ENCODE data around the gene ADAM20. TPM values are rescaled to one million over a fixed set of nuclear protein-coding genes. Genes with fewer than 3 reads are reported as not detected.
"Not testable (repeated sequence)": the region's sequence is repeated elsewhere in the genome, so short reads cannot be mapped to it uniquely, and the experiment has no call there.

ADAM20 gene
- 0.17 and 0.32 TPM in 2 replicates for total RNA-seq (2014; rRNA removed; shearing (Covaris generic))
- not detected in 2 replicates for polyA plus RNA-seq (2014; cell fraction: nucleus; rRNA removed)

DNA sequence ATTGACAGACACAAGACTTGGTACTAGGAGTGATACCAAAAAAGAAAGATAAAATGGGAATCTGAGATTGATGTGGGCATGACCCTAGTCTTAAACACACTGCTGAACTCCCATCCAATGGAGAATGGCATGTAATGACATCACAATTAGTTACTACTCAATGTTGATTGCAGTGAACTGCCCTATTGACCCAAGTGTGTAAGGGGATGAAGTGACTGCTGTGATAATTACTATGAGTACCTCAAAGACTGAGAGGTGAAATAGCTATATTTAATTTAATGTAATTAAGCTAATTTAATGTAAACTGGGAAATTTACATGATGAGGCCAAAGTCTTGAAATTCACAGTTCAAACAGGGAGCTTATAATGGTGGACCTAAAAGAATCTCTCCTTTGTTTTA is at the start of gene ADAM20:
ADAM20 (minus strand) TSS at position 101 of the 400 bp plus-strand sequence. CDS start 10,247 bp downstream, outside the sequence.
- DNase-seq (ENCODE audit: extremely low read depth, low read depth): no peak

DNA sequence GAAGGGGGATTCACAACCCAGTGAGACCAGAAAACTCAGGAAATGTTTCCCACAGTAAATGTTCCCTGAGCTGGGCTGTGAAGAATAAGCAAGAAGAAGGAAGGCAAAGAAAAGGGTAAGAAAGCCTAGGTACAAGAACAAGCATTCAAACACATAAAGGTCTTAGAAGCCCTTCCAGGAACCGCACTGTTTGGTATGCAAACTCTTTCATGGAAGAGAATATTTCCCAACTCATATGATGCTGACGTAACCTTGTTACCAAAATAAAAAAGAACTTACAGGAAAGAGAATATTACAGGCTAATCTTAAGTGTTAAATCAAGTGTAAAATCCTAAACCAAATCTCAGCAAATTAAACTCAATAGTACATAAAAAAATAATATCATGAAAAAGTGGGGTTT is 42.1 kb upstream of the ADAM20 start:
- DNase-seq (ENCODE audit: extremely low read depth, low read depth): no peak

DNA sequence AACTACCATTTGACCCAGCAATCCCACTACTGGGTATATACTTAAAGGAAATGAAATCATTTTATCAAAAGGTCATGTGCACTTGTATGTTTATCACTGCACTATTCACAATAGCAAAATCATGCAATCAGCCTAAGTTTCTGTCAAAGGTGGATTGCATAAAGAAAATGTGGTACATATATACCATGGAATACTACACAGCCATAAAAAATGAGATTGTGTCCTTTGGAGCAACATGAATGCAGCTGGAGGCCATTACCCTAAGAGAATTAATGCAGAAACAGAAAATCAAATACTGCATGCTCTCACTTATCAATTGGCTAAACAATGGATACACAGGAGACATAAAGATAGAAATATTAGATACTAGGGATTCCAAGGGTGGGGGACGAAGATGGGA is 38.2 kb upstream of the ADAM20 start:
- no peak for DNase-seq (ENCODE audit: extremely low read depth, low read depth)

DNA sequence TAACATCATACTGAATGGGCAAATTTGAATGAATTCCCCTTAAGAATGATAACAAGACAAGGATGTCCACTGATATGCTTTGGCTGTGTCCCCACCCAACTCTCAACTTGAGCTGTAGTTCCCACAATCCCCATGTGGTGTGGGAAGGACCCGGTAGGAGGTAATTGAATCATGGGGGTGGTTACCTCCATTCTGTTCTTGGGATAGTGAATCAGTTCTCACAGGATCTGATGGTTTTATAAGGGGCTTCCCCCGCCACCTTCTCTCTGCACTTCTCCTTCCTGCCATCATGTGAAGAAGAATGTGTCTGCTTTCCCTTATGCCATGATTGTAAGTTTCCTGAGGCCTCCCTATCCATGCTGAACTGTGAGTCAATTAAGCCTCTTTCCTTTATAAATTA is 36.3 kb upstream of the ADAM20 start:
- DNase-seq (ENCODE audit: extremely low read depth, low read depth): no peak

DNA sequence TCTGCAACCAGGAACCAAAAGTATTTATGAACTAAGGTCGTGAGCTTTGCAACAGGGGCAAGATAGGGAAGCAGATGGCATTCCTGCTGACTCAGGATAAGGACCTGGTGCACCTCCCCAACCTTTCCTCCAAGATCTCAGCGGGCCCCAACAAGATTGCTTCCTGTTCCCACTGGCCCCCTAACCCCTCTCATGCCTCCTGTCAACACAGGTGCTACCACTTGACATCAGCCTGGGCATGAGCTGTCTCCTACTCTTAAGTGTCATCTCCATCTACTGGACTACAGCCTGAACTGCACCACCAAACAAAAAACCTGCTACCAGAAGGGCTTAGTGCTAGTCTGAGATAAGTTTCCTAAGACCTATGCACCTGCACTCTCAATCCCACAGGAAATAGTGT is 33.0 kb upstream of the ADAM20 start:
- DNase-seq (ENCODE audit: extremely low read depth, low read depth): no peak

DNA sequence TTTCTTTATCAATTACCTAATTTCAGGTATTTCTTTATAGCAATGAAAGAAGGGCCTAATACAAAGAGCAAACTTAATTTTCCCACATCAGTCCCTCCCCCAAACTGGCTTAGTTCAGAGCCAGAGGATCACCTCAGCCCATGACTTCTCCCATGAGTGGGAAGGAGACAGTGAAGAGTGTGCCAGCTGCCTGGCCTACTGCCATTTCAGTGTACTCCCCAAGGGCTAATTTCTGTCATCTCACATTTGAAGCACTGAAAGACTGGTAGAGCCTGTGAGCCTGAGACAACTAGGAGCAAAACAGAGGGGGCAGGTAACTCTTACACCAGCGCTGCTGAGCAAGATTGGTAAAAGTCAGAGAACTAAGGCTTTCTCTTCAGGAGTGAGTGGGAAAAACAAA is 29.1 kb upstream of the ADAM20 start:
- DNase-seq (ENCODE audit: extremely low read depth, low read depth): no peak

DNA sequence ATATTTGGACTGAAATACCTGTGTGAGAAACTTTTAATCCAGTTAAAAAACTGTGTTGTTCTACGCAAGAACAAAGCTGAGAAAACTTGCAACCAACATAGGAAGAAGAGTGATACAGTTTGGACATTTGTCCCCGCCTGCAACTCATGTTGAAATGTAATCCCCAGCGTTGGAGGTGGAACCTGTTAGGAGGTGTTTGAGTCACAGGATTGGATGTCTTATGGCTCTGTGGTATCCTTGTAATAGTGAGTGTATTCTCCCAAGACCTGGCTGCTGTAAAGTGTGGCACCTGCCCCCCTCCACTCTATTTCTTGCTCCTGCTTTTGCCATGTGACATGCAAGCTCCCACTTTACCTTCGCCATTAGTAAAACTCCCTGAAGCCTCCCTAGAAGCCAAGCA is 28.6 kb upstream of the ADAM20 start:
- DNase-seq (ENCODE audit: extremely low read depth, low read depth): no peak

DNA sequence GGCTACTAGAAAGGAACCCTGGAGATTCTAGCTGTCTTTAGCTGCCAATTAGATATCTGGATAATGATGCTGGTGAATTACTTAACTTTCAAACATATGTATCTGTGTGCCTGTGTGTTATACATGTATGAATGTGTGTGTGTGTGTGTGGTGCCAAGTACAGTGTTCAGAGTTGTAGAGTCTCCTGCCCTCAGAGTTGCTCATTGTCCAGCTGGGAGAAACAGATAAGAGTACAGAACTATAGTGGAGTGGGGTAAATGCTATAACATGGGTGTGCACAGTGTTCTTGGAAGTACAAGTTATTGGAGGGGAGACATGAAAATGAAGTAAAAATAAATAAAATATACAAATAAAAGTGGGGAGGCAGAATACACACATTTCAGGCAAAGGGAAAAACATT is 23.6 kb upstream of the ADAM20 start:
- DNase-seq (ENCODE audit: extremely low read depth, low read depth): no peak

DNA sequence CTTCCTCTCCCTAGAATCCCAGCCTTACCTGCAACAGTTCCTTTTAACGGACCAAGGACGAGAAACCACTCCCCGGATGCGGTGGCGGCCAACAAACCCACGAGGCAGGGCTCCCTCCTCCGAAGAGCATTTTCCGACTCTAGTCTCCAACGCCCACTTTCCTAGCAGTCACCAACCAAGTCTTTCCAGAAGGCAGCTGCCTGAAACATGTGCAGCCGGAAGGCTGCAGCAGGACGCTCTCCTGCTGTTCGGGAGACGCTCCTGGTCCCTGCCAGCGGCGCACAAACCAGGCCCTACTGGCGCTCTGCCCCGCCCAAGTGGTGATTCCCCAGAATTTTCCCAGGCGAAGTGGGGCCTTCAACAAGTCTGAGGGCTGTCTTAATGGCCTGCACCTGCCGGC is 21.1 kb upstream of the ADAM20 start:
- no peak for DNase-seq (ENCODE audit: extremely low read depth, low read depth)

DNA sequence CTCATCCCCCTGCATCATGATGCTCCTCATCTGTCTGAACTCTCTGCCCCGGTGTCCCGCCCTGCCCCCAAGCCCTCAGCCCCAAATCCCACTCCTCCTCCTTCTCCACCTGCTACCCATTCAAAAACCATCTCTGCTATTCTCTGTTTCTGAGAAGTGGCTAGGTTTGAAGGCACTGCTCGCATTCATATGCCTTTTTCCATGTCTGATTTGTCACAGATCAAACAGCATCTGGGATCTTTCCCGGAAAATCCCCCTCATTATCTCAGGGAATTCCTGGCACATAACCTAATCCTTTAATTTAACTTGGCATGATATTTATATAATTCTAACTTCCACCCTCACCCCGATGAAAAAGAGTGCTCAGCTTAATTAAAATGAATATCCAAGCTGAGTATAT is 3.3 kb upstream of the ADAM20 start:
- DNase-seq (ENCODE audit: extremely low read depth, low read depth): no peak

DNA sequence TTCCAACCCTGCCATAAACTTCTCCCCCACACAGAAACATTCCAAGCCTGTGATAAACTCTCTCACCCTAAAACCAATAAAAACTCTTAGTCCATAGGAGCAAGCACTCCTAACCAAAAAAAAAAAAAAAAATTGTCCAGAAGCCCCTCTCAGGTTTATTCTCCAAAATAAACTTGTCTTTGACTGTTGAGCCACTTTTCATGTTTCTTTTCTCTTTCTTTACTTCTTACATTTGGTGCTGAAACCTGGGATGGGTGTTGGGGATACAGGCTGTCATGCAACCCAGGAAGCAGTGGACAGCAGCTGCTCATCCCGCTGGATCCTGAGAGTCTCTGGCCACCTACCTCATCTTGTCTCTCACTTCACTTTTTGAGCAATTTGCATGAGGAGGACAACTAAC is 2.0 kb upstream of the ADAM20 start:
- DNase-seq (ENCODE audit: extremely low read depth, low read depth): no peak

DNA sequence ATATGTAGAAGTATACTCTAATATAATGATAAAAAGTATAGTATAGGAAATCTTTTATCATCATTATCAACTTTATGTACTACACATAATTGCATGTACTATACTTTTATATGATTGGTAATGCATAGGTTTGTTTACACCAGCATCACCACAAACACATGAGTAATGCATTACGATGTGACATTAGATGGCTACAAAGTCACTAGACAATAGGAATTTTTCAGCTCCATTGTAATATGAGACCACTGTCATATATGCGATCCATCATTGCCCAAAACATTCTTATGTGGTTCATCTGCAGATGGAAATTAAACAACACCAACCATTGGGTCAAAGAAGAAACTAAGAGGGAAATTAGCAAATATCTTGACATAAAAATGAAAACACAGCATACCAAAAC is 4.4 kb downstream of the ADAM20 start:
- no peak for DNase-seq (ENCODE audit: extremely low read depth, low read depth)

DNA sequence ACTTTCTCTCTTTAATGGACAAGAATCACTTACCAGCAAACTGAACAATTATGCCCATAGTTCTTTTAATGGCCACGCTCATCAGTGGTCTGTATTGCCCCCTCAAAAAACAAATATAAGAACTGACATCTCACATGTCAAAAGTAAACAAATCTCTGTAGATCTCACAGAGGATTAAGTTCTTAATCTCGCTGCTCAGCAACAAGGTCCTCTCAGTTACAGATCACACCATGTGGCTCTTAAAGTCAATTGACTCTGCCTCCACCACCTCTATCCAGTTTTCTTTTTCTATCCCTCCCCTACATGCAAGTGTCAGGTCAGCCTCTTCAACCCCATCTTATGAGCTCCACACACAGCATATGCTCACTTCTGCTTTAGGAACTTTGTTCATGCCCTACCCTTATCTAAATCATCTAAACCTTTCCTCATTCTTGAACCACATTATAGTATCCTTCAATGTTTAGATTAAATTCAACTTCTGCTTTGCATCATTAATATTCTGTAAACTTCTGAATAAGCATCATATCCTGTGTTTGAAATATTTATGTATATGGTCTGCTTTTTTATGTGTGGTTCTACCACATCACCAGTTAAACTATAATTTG is 7.2 kb downstream of the ADAM20 start:
- no peak for DNase-seq (ENCODE audit: extremely low read depth, low read depth)

DNA sequence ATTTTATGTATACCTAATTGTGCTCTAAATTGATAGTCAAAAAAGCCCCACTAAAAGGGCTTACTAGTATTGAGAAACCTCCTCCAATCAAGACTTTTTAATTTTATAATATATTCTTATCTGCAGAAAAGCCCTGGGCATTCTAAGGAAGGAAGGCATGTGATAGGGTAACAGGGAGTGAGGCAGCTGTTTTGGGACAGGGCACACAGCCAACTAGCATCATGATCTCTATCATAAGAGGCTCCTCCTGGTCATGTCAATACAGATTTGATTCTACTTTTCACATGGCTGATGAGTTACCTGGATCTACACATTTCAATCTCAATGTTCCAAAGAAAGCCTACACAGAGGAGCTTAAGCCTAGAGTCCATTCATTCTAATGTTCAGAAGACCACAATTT is 9.1 kb downstream of the ADAM20 start:
- no peak for DNase-seq (ENCODE audit: extremely low read depth, low read depth)

DNA sequence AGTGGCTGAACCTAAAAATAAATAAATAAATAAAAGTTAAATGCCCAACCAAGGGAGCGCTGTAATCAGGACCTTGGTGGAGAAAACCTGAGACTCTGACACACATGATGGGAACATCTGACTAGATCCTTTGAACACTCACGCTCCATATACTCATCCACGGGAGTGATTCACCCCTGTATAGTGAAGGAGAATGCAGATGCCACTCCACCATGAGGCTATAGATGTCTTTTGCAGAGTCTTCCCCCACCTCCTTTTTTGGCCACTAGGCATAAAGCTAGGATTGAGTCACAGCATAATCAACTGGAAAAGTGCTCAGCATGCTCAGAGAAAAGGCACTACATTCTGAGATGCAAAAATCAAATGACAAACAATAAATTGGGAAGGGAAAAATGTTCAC is 19.0 kb downstream of the ADAM20 start:
- no peak for DNase-seq (ENCODE audit: extremely low read depth, low read depth)

DNA sequence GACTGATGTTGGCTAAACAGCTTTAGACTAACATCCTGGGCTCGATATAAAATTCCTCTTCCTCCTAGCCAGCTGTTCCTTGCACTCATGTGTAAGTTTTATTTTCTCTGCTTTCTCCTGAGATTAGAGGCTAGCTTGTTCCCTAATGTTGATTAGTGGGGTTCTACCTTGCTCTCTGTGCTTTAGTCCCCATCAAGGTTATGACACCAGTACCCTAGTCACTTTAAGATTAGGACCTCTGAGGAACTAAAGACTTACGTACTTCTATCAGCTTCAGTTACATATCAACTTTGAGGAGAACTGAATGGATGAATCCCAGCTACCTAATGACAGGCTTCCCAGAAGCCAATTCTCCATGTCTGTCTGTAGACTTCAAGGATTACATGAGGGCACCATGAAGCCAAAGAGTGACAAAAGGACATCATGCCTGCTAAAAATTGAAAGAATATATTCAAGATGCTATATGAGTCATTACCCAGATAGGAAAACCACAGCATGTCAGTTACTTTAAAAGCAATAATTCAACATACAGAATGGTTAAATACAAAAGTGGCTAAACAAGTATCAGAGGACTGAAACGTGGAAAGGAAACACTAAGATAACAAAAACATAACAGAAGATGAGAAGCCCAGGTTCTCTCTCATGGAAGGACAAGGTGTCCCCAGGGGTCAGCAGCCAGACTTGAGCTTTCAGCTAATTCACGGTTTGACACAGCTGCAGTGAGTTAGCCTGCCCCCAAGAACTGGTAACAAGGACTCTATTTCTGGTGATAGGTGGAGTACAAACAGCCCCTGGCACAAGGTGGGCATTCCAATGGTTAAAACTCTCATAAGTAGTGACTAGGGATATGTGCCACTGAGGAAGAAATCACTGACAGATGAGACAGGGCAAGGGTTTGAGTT is 20.4 kb downstream of the ADAM20 start:
- DNase-seq (ENCODE audit: extremely low read depth, low read depth): no peak

DNA sequence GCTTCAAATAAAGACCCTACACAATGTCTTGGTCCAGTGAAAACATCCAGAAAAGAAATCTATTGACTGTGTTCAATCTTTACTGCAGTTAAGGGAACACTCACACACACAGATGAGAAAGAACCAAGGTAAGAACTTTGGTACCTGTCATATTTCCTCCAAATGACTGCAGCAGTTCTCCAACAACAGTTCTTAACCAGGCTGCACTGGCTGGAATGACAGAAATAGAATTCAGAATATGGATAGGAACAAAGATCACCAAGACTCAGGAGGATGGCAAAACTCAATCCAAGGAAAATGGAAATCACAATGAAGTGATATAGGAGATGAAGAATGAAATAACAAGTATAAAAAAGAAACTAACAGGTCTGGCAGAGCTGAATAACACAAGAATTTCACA is 36.6 kb downstream of the ADAM20 start:
- no peak for DNase-seq (ENCODE audit: extremely low read depth, low read depth)

DNA sequence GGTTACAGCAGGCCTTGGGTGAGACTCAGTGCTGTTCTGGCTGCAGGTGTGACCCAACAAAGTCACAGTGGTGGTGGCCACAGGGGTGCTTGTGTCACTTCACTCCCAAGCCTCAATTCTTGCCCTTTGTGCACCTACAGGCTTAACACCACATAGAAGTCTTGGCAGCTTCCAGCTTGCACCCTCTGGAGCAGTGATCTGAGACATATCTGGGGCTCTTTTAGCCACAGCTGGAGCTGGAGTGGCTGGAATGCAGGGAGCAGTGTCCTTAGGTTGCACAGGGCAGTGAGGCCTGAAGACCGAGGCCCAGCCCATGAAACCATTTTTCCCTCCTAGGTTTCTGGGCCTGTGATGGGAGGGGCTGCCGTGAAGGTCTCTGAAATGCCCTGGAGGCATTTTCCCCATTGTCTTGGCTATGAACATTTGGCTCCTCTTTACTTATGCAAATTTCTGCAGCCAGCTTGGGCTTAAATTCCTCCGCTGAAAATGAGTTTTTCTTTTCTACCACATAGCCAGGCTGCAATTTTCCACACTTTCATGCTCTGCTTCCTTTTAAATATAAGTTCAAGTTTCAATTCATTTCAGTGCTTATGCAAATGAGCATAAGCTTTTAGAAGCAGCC is 45.1 kb downstream of the ADAM20 start:
- no peak for DNase-seq (ENCODE audit: extremely low read depth, low read depth)

DNA sequence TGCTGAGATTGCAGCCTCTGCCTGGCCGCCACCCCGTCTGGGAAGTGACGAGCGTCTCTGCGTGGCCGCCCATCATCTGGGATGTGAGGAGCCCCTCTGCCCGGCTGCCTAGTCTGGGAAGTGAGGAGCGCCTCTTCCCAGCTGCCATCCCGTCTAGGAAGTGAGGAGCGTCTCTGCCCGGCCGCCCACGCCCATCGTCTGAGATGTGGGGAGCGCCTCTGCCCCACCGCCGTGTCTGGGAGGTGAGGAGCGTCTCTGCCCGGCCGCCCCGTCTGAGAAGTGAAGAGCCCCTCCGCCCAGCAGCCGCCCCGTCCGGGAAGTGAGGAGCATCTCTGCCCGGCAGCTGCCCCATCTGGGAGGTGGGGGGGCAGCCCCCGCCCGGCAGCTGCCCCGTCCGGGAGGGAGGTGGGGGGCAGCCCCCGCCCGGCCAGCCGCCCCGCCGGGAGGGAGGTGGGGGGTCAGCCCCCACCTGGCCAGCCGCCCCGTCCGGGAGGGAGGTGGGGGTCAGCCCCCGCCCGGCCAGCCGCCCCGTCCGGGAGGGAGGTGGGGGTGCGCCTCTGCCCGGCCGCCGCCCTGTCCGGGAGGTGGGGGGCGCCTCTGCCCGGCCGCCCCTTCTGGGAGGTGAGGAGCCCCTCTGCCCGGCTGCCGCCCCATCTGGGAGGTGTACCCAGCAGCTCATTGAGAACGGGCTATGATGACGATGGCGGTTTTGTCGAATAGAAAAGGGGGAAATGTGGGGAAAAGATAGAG is 57.3 kb downstream of the ADAM20 start:
- DNase-seq (ENCODE audit: extremely low read depth, low read depth): not testable (repeated sequence)

DNA sequence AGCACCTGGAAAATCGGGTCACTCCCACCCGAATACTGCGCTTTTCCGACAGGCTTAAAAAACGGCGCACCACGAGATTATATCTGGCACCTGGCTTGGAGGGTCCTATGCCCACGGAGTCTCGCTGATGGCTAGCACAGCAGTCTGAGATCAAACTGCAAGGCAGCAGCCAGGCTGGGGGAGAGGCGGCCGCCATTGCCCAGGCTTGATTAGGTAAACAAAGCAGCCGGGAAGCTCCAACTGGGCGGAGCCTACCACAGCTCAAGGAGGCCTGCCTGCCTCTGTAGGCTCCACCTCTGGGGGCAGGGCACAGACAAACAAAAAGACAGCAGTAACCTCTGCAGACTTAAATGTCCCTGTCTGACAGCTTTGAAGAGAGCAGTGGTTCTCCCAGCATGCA is 59.3 kb downstream of the ADAM20 start:
- not testable (repeated sequence) for DNase-seq (ENCODE audit: extremely low read depth, low read depth)

DNA sequence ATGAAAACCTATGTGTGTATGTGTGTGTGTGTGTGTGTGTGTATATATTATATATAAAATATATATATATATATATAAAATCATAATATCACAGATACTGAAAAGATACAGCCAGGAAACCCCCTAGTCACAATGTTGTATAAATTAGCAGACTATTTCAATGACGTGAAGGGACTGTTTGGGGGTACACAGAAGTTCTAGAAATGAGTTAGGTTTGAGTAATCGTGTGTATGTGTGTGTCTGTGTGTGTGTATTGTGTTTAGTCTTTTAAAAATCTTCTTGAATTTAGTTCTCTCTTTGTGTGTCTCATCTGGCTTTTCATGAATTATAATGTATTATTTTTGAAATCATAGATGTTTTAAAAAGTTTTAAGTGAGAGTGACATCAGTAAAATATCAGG is 61.0 kb downstream of the ADAM20 start:
- DNase-seq (ENCODE audit: extremely low read depth, low read depth): no peak

Data from NCI-H460 (cell line).